GM19239 (cell line): Measurements from ENCODE around the gene NUP155.
"Not testable (repeated sequence)": the region's sequence is repeated elsewhere in the genome, so short reads cannot be mapped to it uniquely, and the experiment has no call there.

ENCODE experiments used
- DNase-seq: peaks from one replicate; pipeline ENCODE4 v3.0.0; 2011; ENCODE audit warnings: low spot score; ENCODE audit not compliant: insufficient read length
- FAIRE-seq: peaks from 2 replicates; lab custom pipeline; 2011; peaks lifted over from hg19 to GRCh38; lab: Jason Lieb, UNC

The NUP155 gene

GRCh38 chr5:37296313-37296712, 74.6 kb downstream of the NUP155 start:
- not testable (repeated sequence) for FAIRE-seq

GRCh38 chr5:37283214-37283820, 87.6 kb downstream of the NUP155 start:
- DNase-seq (no peak), FAIRE-seq (no peak)

More at GRCh38 chr5:37296313-37296712, 74.6 kb downstream of the NUP155 start:
- not testable (repeated sequence) for DNase-seq

GRCh38 chr5:37275511-37275910, 95.4 kb downstream of the NUP155 start:
- no peak for FAIRE-seq
- no peak for DNase-seq

- DNase-seq (no peak), FAIRE-seq (no peak)
Measured at GRCh38 chr5:37272511-37272910, 98.4 kb downstream of the NUP155 start.

GRCh38 chr5:37268100-37268499, 102.8 kb downstream of the NUP155 start:
- not testable (repeated sequence) for DNase-seq, FAIRE-seq

GRCh38 chr5:37255774-37256358, 115.0 kb downstream of the NUP155 start:
- FAIRE-seq (no peak), DNase-seq (no peak)

GRCh38 chr5:37254581-37254980, 116.3 kb downstream of the NUP155 start:
- FAIRE-seq, result no peak
- no peak for DNase-seq

GRCh38 chr5:37251665-37252064, 119.2 kb downstream of the NUP155 start:
- no peak for DNase-seq

GRCh38 chr5:37249815-37250164, 121.1 kb downstream of the NUP155 start:
- FAIRE-seq, result no peak
- DNase-seq, result no peak

More at GRCh38 chr5:37251665-37252064, 119.2 kb downstream of the NUP155 start:
- FAIRE-seq, result no peak

- FAIRE-seq (no peak), DNase-seq (peak; percentile 50)
Measured at GRCh38 chr5:37248970-37249814, 121.7 kb downstream of the NUP155 start, which contains the start of gene CPLANE1. Gene CPLANE1 (minus strand): TSS chr5:37249376. CDS start chr5:37247698, 1,678 bp downstream.

- FAIRE-seq, result no peak
- DNase-seq, result no peak
Measured at GRCh38 chr5:37248421-37248969, 122.4 kb downstream of the NUP155 start.

- no peak for DNase-seq
- no peak for FAIRE-seq
Measured at GRCh38 chr5:37247496-37247895, 123.4 kb downstream of the NUP155 start.

GRCh38 chr5:37247036-37247435, 123.9 kb downstream of the NUP155 start:
- DNase-seq, result no peak
- no peak for FAIRE-seq
